Esophagus squamous epithelium (tissue), 4 donors: ENCODE measurements around the gene HS6ST1.

Source experiments
- POLR2A ChIP-seq, 4 donors: fragments of 450-650 bp; IDR thresholded peaks; one replicate each; pipeline ENCODE4 v1.6.1; 2017; ENCODE audit warnings: antibody characterized with exemption in 4 of 4, mild to moderate bottlenecking in 4 of 4, moderate library complexity in 3 of 4
- TF ChIP-seq, protein P1 (sequence below), 6 experiments: fragments of 450-650 bp in 4 of 6; fragments of 200-600 bp in 2 of 6; sonication (generic) in 2 of 6; IDR thresholded peaks; one replicate each; pipeline ENCODE4 v1.5.1; 2016 to 2019; ENCODE audit warnings: antibody characterized with exemption in 6 of 6, mild to moderate bottlenecking in 4 of 6, moderate library complexity in 4 of 6

GRCh38 chr2:128273469-128274081, 45.1 kb downstream of the HS6ST1 start:
- TF ChIP-seq, protein P1, sequence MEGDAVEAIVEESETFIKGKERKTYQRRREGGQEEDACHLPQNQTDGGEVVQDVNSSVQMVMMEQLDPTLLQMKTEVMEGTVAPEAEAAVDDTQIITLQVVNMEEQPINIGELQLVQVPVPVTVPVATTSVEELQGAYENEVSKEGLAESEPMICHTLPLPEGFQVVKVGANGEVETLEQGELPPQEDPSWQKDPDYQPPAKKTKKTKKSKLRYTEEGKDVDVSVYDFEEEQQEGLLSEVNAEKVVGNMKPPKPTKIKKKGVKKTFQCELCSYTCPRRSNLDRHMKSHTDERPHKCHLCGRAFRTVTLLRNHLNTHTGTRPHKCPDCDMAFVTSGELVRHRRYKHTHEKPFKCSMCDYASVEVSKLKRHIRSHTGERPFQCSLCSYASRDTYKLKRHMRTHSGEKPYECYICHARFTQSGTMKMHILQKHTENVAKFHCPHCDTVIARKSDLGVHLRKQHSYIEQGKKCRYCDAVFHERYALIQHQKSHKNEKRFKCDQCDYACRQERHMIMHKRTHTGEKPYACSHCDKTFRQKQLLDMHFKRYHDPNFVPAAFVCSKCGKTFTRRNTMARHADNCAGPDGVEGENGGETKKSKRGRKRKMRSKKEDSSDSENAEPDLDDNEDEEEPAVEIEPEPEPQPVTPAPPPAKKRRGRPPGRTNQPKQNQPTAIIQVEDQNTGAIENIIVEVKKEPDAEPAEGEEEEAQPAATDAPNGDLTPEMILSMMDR (IDR thresholded peaks at IDR 0.05) = no peak
- no peak for TF ChIP-seq POLR2A (IDR thresholded peaks at IDR 0.05)
